Omental fat pad (tissue), 4 donors: ENCODE results near the gene TXK. TPM values are rescaled to one million over a fixed set of nuclear protein-coding genes. Genes with fewer than 3 reads are reported as not detected.

Experiments
- ATAC-seq: fragments of 150-250 bp; one replicate; pipeline ENCODE4 v1.9.1; 2016; ENCODE audit warnings: mild to moderate bottlenecking, moderate library complexity; ENCODE audit not compliant: low FRiP score
- DNase-seq: peaks from one replicate; pipeline ENCODE4 v3.0.0-alpha.2; 2019; ENCODE audit warnings: low spot score
- total RNA-seq, 4 donors: library from RNA; depleted of rRNA; stranded (reverse); fragments of >200 nt; gene quantifications; one replicate each; pipeline ENCODE4 v1.1.0, GENCODE V29; 2016
- TF ChIP-seq, protein P1 (sequence below), 3 donors: fragments of 450-650 bp; IDR thresholded peaks; one replicate each; pipeline ENCODE4 v1.5.1; 2016 to 2017; ENCODE audit warnings: antibody characterized with exemption in 3 of 3, mild to moderate bottlenecking in 3 of 3, moderate library complexity in 2 of 3

Gene TXK
- total RNA-seq, 4 donors from 2014 or later, result 1.8 to 3.5 (median 2.8) TPM

DNA sequence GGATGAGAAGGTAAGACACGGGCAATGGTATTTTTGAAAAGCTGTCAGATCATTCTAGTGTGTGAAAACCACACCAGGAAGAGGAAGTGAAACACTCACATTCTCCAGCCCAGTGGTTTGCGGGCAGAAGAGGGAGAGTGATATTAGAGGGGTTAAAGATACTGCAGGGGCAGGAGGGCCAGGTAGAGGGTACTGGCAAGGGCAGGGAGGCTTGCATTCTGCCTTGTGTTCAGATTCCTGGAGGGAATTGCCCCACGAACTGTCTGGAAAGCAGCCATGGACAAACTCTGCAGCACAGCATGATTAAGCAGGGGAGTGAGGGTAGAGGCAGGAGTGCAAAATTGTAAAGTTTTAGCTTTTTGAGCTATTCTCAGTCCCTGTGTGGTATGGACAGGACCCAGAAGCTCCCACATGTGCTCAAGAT, 86.6 kb downstream of the TXK start:
- no peak for ATAC-seq
- TF ChIP-seq, protein P1, sequence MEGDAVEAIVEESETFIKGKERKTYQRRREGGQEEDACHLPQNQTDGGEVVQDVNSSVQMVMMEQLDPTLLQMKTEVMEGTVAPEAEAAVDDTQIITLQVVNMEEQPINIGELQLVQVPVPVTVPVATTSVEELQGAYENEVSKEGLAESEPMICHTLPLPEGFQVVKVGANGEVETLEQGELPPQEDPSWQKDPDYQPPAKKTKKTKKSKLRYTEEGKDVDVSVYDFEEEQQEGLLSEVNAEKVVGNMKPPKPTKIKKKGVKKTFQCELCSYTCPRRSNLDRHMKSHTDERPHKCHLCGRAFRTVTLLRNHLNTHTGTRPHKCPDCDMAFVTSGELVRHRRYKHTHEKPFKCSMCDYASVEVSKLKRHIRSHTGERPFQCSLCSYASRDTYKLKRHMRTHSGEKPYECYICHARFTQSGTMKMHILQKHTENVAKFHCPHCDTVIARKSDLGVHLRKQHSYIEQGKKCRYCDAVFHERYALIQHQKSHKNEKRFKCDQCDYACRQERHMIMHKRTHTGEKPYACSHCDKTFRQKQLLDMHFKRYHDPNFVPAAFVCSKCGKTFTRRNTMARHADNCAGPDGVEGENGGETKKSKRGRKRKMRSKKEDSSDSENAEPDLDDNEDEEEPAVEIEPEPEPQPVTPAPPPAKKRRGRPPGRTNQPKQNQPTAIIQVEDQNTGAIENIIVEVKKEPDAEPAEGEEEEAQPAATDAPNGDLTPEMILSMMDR (IDR thresholded peaks at IDR 0.05), result no peak
- DNase-seq, result no peak

DNA sequence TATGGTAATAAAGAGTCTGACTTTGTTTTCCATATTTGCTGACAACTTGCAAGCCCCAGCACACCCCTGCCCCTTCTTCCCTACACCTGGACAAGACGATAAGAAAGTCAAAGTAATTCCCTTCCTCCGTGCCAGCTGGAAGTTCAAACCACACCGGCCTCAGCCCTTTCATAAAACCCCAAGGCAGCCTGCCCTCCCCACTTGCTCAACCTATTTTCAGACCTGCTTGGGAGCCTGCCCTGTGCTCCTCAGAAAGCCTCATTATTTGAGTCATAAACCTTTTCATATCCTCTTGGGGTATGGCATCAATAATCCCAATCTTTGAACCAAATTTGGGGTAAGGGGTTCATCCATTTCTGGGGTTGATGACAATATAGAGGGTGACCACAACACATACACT, 88.0 kb downstream of the TXK start:
- no peak for DNase-seq
- no peak for ATAC-seq
- TF ChIP-seq, protein P1 (IDR thresholded peaks at IDR 0.05), result no peak

DNA sequence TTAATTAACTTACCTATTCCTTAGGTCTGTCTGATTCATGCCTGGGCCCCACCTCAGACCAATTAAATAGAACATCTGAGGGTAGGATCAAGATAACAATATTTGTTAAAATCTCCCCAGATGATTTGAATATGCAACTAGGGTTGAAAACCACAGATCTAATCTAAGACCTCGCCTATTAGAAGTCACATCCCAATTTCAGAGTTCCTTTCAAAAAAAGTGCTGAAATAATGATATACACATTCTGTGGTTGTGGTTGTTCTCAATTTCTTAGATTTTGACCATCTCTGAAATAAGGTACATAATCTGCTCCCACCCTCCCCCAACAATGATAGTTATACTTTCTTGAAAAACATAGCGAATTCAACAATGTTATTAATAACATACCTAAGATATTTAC, 89.8 kb downstream of the TXK start:
- TF ChIP-seq, protein P1 (IDR thresholded peaks at IDR 0.05), result no peak
- ATAC-seq (no peak), DNase-seq (no peak)

DNA sequence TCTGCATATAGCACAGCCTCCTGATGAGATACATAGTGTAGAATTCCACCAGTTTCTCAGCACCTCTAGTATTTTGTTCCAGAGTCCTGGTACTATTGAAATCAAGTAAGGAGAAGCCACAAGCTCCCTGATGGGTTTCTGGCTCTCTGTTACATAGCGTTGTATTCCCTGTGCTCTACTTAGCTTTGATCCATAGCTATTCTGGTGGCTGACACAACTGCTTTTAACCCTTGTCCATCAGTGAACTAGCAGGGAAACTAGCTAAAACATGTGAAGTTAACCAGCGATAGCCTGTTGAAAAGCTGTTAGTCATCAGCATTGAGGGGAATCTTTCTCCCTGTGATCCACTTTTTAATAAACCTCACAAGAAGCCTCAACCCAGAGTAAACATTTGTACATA, 90.5 kb downstream of the TXK start:
- DNase-seq (no peak), ATAC-seq (no peak)
- TF ChIP-seq, protein P1 (IDR thresholded peaks at IDR 0.05), result no peak

DNA sequence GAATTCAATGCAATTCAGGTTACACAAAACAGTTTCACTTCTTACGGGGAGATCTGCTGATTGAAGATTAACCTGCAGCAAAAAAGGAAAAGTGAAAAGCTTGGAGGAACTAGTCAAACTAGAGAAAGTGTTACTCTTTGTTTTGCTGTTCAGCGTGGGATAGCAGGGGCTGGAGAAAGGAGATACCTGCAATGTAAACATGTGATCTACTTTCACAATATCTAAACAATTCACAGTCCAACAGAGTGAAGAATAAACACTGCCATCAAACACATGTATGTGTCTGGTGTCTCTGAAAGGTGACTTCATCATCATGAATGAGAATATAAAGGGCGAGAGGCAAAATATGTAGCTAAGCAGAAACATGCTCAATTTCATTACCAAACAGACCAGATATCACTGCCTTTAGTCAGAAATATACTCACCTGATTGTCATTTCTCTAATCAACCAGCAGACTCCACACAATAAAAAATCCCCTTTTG, 91.0 kb downstream of the TXK start:
- ATAC-seq, result no peak
- DNase-seq, result no peak
- TF ChIP-seq, protein P1 (IDR thresholded peaks at IDR 0.05), result no peak

DNA sequence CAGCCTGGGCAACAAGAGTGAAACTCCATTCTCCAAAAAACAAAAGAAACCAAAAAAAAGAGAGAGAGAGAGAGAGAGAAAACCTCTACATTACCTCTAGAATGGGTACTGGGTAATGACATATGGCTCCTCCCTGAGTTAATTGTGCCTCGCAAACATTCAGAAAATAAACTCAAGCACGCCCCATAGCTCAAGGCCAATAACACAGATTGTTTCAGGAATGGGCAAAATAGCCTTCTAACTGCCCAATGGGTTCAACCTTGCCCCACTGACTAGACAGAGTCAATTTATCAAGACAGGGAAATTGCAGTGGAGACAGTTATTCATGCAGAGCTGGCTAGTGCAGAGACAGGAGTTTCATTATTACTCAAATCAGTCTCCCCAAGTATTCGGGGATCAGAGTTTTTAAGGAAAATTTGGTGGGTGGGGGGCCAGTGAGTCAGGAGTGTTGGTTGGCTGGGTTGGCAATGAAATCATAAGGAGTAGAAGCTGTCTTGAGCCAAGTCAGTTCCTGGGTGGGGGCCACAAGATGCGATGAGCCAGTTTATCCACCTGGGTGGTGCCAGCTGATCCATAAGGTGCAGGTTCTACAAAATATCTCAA, 92.4 kb downstream of the TXK start:
- ATAC-seq (no peak), DNase-seq (no peak)
- TF ChIP-seq, protein P1 (IDR thresholded peaks at IDR 0.05), result no peak

DNA sequence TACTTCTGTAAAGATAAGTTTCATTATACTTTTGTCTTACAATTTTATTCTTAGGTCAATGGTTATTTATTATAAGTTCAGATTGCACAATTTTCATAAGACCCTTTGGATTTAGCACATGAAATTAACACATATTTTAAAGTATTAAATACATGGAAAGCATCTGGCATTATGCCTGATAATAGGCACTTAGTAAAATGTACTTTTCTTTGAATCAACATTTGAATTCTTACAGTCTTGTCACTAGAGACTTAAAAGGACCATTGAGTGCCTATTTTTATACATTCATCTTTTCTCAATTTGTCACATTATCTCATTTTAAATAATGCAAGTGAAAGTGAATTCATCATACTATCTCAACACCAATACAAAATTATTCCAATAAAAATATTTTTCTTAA, 94.5 kb downstream of the TXK start:
- DNase-seq, result no peak
- no peak for ATAC-seq
- TF ChIP-seq, protein P1 (IDR thresholded peaks at IDR 0.05), result no peak
